HG03139 (cell line): Measurements from ENCODE around the gene ATF3.
"Not testable (repeated sequence)": the region's sequence is repeated elsewhere in the genome, so short reads cannot be mapped to it uniquely, and the experiment has no call there.

Experiments
- ATAC-seq: cut with Tn5 transposase; IDR thresholded peaks from one replicate; pipeline ENCODE4 v1.9.1; 2021; ENCODE audit not compliant: unreplicated experiment

Gene ATF3

GRCh38 chr1:212647004-212647403 is 38.4 kb downstream of the ATF3 start:
- ATAC-seq, result no peak

DNA sequence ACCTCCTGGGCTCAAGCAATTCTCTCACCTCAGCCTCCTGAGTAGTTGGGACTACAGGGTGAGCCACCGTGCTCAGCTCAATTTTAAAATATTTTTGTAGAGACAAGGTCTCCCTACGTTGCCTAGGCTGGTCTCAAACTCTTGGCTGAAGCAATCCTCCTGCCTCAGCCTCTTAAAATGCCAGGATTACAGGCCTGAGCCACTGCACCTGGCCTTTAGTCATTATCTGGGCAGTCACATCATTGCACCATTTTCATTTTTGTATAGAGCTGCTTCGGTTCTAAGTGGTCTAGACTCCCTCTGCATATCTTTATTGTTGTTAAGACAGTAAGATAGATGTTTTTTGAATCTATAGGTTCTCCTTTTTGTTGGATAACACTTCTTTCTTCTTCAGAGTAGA is 39.9 kb downstream of the ATF3 start:
- no peak for ATAC-seq

DNA sequence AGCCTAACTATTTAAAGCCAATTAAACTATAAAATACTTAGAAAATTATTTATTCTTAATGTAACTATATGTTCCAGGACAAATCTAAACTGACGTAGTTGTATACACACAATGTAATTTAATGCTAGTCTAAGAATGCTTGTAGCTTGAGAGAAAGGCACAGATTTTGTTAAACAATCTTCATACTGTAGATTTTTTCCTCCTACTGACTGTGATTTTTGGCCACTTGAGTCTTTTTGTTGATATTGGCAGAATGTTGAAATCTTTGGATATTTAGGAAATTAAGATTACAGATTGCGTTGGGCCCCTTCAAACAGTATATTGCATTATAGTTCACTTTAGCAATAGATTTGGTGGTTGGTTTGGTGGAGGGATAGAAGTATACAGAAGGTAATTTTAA is 40.5 kb downstream of the ATF3 start:
- no peak for ATAC-seq

DNA sequence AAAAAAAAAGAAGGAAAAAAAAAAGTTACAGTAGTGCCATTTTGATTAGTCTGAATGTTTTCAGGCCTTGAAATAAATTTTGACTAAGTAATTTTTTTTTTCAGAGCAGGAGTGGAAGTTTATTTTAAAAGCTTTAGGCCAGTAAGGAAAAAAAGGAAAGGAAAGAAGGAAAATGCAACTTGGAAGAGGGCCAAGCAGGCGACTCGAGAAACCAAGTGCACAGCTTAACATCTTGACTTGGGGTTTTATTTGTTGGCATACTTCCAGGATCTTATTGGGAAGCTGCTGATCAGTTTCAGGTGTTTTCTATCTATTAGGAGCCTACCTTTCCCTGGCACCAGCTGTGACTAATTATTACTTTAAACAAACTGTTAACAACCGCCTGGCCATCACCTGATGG is 41.7 kb downstream of the ATF3 start:
- no peak for ATAC-seq

- ATAC-seq, result no peak
Observed at GRCh38 chr1:212651521-212651920, 43.0 kb downstream of the ATF3 start.

DNA sequence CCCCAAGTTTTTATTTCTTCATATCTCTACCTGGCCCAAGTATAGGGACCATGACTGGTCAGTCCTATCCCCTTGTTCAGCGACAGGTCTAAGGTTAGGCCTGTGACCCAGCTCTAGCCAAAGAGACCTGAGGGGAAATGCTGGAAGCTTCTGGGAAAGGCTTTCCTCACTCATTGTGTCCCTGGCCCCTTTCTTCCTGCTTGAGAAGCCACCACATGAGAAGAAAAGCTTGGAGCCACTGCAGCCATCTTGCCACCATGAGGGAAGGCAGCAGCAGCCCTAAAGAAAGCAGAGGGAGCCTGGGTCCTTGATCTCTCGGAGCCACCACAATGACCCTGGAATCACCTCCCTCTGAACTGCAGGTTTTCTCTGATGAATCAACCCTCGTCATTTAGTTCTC is 43.4 kb downstream of the ATF3 start:
- no peak for ATAC-seq

GRCh38 chr1:212652609-212653008 is 44.0 kb downstream of the ATF3 start:
- ATAC-seq, result no peak

GRCh38 chr1:212655668-212656440 is 47.3 kb downstream of the ATF3 start:
- ATAC-seq, result no peak

GRCh38 chr1:212656730-212657129 is 48.2 kb downstream of the ATF3 start:
- no peak for ATAC-seq

DNA sequence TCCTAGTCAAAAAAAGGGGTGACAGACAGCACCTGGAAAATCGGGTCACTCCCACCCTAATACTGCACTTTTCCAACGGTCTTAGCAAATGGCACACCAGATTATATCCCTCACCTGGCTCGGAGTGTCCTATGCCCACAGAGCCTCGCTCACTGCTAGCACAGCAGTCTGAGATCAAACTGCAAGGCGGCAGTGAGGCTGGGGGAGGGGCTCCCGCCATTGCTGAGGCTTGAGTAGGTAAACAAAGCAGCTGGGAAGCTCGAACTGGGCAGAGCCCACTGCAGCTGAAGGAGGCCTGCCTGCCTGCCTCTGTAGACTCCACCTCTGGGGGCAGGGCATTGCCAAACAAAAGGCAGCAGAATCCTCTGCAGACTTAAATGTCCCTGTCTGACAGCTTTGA is 49.7 kb downstream of the ATF3 start:
- not testable (repeated sequence) for ATAC-seq

GRCh38 chr1:212664409-212665199 is 56.0 kb downstream of the ATF3 start:
- no peak for ATAC-seq

GRCh38 chr1:212665241-212666115 is 56.9 kb downstream of the ATF3 start:
- ATAC-seq, result peak; percentile 83

- ATAC-seq, result no peak
Observed at GRCh38 chr1:212666116-212666775, 57.7 kb downstream of the ATF3 start.

GRCh38 chr1:212667223-212668139 is 58.9 kb downstream of the ATF3 start:
- ATAC-seq, result peak; percentile 51

DNA sequence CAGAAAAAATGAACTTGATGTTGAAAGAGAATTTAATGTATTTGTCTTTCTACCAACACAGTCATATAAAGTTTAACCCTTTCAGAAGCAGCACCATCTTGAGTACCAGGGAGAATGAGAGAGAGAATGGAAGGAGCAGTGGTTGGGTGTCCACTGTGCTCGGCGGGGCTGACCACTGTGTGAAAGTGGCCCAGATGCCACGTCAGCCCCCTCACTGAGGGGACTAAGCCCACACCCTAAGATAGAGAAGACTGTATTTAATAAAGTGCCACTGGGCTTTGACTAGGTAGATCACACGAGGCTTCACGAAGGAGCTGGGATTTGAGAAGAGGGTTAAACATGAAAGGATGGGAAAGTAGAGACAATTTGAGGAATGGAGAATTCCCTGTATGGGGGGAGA is 59.9 kb downstream of the ATF3 start:
- ATAC-seq, result no peak

- ATAC-seq, result no peak
Observed at GRCh38 chr1:212669102-212669501, 60.5 kb downstream of the ATF3 start.

- no peak for ATAC-seq
Observed at GRCh38 chr1:212669600-212669999, 61.0 kb downstream of the ATF3 start.

GRCh38 chr1:212670301-212670700 is 61.7 kb downstream of the ATF3 start:
- no peak for ATAC-seq
